Activated CD8-positive, alpha-beta T cell treated with anti-CD3 and anti-CD28 coated beads for 36 hours (primary cell): ENCODE measurements around the gene IMPG1. TPM values are rescaled to one million over a fixed set of nuclear protein-coding genes. Genes with fewer than 3 reads are reported as not detected.
"Not testable (repeated sequence)": the region's sequence is repeated elsewhere in the genome, so short reads cannot be mapped to it uniquely, and the experiment has no call there.

Experiments used
- ATAC-seq: fragments of 200-7000 bp; cut with Tn5 transposase; one replicate; pipeline ENCODE4 v1.10.0; 2021; ENCODE audit warnings: mild to moderate bottlenecking, moderate library complexity
- CTCF ChIA-PET: fragments of 350-600 bp; sonication (Branson Sonifier 250); formaldehyde crosslinking; loops from one replicate; lab custom pipeline; 2021; ENCODE audit warnings: antibody characterized with exemption; lab: Charles Lee
- POLR2A ChIA-PET: fragments of 350-600 bp; sonication (Branson Sonifier 250); formaldehyde crosslinking; loops from one replicate; lab custom pipeline; 2021; ENCODE audit warnings: antibody characterized with exemption; lab: Charles Lee
- DNase-seq: peaks from one replicate; pipeline ENCODE4 v3.0.0-alpha.2; 2020
- H3K27ac Mint-ChIP-seq: one replicate; pipeline ENCODE4 v1.8.0; 2021; ENCODE audit warnings: mild to moderate bottlenecking, mixed read lengths
- H3K27me3 Mint-ChIP-seq: one replicate; pipeline ENCODE4 v1.8.0; 2021; ENCODE audit warnings: mixed read lengths
- H3K36me3 Mint-ChIP-seq: one replicate; pipeline ENCODE4 v1.8.0; 2021; ENCODE audit warnings: low read depth, mixed read lengths
- H3K4me1 Mint-ChIP-seq: one replicate; pipeline ENCODE4 v1.8.0; 2021; ENCODE audit warnings: low read depth, mixed read lengths
- H3K4me3 Mint-ChIP-seq: one replicate; pipeline ENCODE4 v1.8.0; 2021; ENCODE audit warnings: mild to moderate bottlenecking, moderate library complexity, mixed read lengths
- H3K9me3 Mint-ChIP-seq: one replicate; pipeline ENCODE4 v1.8.0; 2021; ENCODE audit warnings: mixed read lengths
- CTCF ChIP-seq: fragments of 200-600 bp; IDR thresholded peaks from one replicate; pipeline ENCODE4 v1.8.0; 2022; ENCODE audit warnings: antibody characterized with exemption, mild to moderate bottlenecking
- intact Hi-C: fragments of 100-400 bp; cut with micrococcal nuclease; formaldehyde crosslinking; loops from one replicate; pipeline ENCODE4 v1.10.0; 2022
- total RNA-seq, 2 experiments: library from RNA; stranded (reverse); gene quantifications; one replicate each; pipeline ENCODE4 v1.2.3, GENCODE V29; 2021

The IMPG1 gene
- total RNA-seq, 2 experiments from 2014 or later, result not detected

DNA sequence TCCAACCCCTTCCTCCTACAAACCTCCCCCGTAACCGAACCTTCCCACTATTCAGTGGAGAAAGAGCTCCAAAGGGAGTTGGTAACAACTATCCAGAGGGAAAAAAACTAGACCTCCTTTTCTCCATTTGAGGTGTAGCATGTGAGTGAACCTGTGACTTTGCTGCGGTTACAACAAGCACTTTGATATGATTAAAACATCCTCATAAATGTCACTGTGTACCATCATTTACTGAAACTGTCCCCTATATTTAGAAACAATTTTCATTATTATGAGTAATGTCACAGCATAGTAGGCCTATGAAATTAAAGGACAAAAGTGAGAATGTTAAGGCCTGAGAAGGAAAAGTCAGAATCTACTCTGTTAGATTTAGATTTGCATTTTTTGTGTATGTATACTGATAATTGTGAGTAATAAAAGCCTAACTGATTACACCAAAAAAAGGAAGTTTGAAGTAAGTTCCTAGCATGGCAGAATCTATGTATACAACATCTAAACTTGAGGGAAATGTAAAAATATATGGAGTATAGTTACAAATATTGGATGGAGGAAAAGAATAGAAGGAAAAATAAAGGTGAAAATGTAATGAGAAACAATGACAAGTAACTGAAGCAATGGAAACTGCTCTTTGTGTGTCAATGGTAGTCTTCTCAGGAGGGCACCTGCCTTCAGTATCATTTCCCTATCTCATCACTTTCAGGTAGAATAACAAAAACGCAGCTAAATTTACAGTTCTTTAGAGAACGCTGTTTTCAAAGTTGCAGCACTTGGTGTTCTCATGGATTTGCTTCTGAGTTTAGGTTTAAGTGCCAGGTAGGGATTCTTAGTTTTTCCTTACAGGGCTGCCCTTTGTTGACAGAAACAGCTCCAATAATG, 145.9 kb downstream of the IMPG1 start:
- no peak for TF ChIP-seq CTCF
- Mint-ChIP-seq H3K27ac (no peak overlapping the region), H3K4me1 (no peaks in the 10 kb centered on the region), H3K4me3 (no peak overlapping the region), H3K36me3 (no peaks in the 10 kb centered on the region), H3K27me3 (peaks cover 4% of the 10 kb centered on the region), H3K9me3 (no peaks in the 10 kb centered on the region)
- DNase-seq, result no peak
- ChIA-PET CTCF (interaction anchor here (1.6 kb wide), 1 partner anchor 8 kb away, joined by 8 read pairs; no protein-coding TSS in a partner anchor), POLR2A (no interaction called here)
- intact Hi-C loops, result no loop called here
- ATAC-seq, result no peak

DNA sequence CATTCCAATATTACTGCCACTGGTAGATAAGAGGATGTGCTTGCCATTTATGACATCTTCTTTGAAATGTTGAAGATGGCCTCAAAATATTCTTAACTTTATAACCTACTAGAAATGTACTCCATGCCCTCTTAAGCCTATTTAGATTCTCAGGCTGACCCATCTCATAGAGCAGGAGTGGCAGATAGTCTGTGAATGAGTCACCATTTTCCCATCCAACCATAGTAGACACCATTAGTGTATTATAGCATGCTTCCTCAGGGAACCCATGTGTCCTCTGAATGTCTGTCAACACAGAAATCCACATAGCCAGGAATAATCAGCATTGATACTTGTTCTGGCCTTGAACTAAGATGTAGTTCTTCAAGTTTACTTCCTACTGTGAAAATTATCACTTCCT, 150.2 kb downstream of the IMPG1 start:
- DNase-seq (no peak), ATAC-seq (no peak)
- CTCF ChIA-PET, result no interaction called here
- Mint-ChIP-seq H3K4me1 (no peaks in the 10 kb centered on the region), H3K27ac (no peak overlapping the region), H3K36me3 (no peaks in the 10 kb centered on the region), H3K4me3 (no peak overlapping the region), H3K27me3 (peaks cover 5% of the 10 kb centered on the region), H3K9me3 (no peaks in the 10 kb centered on the region)
- intact Hi-C loops, result no loop called here
- POLR2A ChIA-PET, result no interaction called here
- no peak for TF ChIP-seq CTCF

- CTCF ChIA-PET, result interaction anchor here (2.2 to 2.4 kb wide), 2 partner anchors 19 to 22 kb away, joined by 9 read pairs; no protein-coding TSS in a partner anchor
- no peak for DNase-seq
- no peaks in the 10 kb centered on the region for H3K36me3 Mint-ChIP-seq
- intact Hi-C loops, result no loop called here
- POLR2A ChIA-PET, result no interaction called here
- no peak for TF ChIP-seq CTCF
- peaks cover 1% of the 10 kb centered on the region for H3K27me3 Mint-ChIP-seq
- no peak for ATAC-seq
- no peaks in the 10 kb centered on the region for H3K9me3 Mint-ChIP-seq
- H3K4me1 Mint-ChIP-seq, result no peaks in the 10 kb centered on the region
- no peak overlapping the region for H3K4me3 Mint-ChIP-seq
- H3K27ac Mint-ChIP-seq, result no peak overlapping the region
Measured at GRCh38 chr6:75913040-75913439, 159.4 kb downstream of the IMPG1 start.

DNA sequence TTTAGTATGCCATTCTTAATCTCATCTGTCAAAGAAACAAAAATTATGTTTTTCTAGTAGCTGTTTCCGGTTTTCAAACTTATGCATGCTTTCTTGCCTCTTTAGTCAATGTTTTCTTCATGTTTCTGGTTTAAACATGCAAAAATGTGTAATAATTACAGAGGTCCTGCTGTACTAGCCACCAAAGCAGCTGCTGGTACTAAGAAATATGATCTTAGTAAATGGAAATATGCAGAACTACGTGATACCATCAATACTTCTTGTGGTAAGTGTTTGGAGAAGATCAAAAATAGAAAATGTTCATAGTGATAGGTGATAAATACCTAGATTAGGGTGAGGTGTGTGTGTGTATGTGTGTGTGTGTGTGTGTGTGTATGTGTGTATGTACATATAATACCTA, 165.0 kb downstream of the IMPG1 start:
- no peaks in the 10 kb centered on the region for H3K27me3 Mint-ChIP-seq
- no peaks in the 10 kb centered on the region for H3K36me3 Mint-ChIP-seq
- ATAC-seq (no peak), DNase-seq (no peak)
- no peaks in the 10 kb centered on the region for H3K9me3 Mint-ChIP-seq
- H3K4me1 Mint-ChIP-seq, result no peaks in the 10 kb centered on the region
- ChIA-PET CTCF (interaction anchor here (2.7 kb wide), 1 partner anchor 14 kb away, joined by 12 read pairs; no protein-coding TSS in a partner anchor), POLR2A (no interaction called here)
- H3K4me3 Mint-ChIP-seq, result no peak overlapping the region
- H3K27ac Mint-ChIP-seq, result no peak overlapping the region
- intact Hi-C loops, result no loop called here
- TF ChIP-seq CTCF, result no peak

GRCh38 chr6:75906871-75907270, 165.6 kb downstream of the IMPG1 start:
- CTCF ChIA-PET, result interaction anchor here (2.7 kb wide), 1 partner anchor 14 kb away, joined by 12 read pairs; no protein-coding TSS in a partner anchor
- intact Hi-C loops, result no loop called here
- no peaks in the 10 kb centered on the region for H3K4me1 Mint-ChIP-seq
- no peak for ATAC-seq
- DNase-seq, result no peak
- no peak overlapping the region for H3K4me3 Mint-ChIP-seq
- POLR2A ChIA-PET, result no interaction called here
- no peaks in the 10 kb centered on the region for H3K9me3 Mint-ChIP-seq
- no peak for TF ChIP-seq CTCF
- H3K36me3 Mint-ChIP-seq, result no peaks in the 10 kb centered on the region
- no peak overlapping the region for H3K27ac Mint-ChIP-seq
- no peaks in the 10 kb centered on the region for H3K27me3 Mint-ChIP-seq

DNA sequence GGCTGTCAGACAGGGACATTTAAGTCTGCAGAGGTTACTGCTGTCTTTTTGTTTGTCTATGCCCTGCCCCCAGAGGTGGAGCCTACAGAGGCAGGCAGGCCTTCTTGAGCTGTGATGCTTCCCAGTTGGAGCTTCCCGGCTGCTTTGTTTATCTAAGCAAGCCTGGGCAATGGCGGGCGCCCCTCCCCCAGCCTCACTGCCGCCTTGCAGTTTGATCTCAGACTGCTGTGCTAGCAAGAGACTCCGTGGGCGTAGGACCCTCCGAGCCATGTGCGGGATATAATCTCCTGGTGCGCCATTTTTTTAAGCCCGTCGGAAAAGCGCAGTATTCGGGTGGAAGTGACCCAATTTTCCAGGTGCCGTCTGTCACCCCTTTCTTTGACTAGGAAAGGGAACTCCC, 167.3 kb downstream of the IMPG1 start:
- intact Hi-C loops, ATAC-seq, H3K36me3 Mint-ChIP-seq, H3K9me3 Mint-ChIP-seq, H3K27ac Mint-ChIP-seq, H3K4me1 Mint-ChIP-seq, H3K27me3 Mint-ChIP-seq, POLR2A ChIA-PET, H3K4me3 Mint-ChIP-seq, DNase-seq: not testable (repeated sequence)
- CTCF ChIA-PET, result interaction anchor here (2.7 kb wide), 1 partner anchor 12 kb away, joined by 12 read pairs; no protein-coding TSS in a partner anchor

- POLR2A ChIA-PET, H3K36me3 Mint-ChIP-seq, DNase-seq, ATAC-seq, H3K4me3 Mint-ChIP-seq, H3K27ac Mint-ChIP-seq, H3K4me1 Mint-ChIP-seq, H3K9me3 Mint-ChIP-seq, H3K27me3 Mint-ChIP-seq, intact Hi-C loops, CTCF ChIA-PET: not testable (repeated sequence)
Measured at GRCh38 chr6:75900216-75900615, 172.2 kb downstream of the IMPG1 start.
